ENCODE measurements around the gene CLIP1.

DNA sequence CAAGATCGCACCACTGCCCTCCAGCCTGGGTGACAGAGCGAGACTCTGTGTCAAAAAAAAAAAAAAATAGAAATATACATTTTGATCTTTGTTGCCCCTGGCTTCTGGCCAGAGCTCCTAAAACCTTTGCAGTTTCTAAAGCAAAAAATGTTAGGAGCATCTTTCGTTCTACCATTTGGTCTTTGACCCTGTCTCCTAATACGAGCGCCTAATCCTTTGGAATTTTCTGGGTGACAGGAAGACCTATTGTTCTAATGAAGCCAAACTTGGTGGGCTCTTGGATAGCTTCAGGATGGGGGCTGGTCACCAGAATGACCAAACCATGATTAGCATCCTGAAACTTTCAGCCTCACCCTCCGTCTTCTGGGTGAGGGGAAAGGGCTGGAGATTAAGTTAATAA is 32.3 kb upstream of the CLIP1 start:
- TF ChIP-seq FOXM1 (IDR thresholded peaks at IDR 0.05; ENCODE audit: borderline replicate concordance, low read depth) (no peak), TAF1 (IDR thresholded peaks at IDR 0.05; ENCODE audit: low read depth) (no peak), EP300 (IDR thresholded peaks at IDR 0.05; ENCODE audit: borderline replicate concordance) (no peak), YY1 (IDR thresholded peaks at IDR 0.05; ENCODE audit: low read depth) (no peak), TEAD4 (IDR thresholded peaks at IDR 0.05) (no peak), RAD21 (IDR thresholded peaks at IDR 0.05; ENCODE audit: low read depth) (no peak), CREB1 (IDR thresholded peaks at IDR 0.05; ENCODE audit: low read depth) (no peak), EGR1 (IDR thresholded peaks at IDR 0.05) (no peak), NFIC (IDR thresholded peaks at IDR 0.05) (no peak)
- TF ChIP-seq, protein P1, sequence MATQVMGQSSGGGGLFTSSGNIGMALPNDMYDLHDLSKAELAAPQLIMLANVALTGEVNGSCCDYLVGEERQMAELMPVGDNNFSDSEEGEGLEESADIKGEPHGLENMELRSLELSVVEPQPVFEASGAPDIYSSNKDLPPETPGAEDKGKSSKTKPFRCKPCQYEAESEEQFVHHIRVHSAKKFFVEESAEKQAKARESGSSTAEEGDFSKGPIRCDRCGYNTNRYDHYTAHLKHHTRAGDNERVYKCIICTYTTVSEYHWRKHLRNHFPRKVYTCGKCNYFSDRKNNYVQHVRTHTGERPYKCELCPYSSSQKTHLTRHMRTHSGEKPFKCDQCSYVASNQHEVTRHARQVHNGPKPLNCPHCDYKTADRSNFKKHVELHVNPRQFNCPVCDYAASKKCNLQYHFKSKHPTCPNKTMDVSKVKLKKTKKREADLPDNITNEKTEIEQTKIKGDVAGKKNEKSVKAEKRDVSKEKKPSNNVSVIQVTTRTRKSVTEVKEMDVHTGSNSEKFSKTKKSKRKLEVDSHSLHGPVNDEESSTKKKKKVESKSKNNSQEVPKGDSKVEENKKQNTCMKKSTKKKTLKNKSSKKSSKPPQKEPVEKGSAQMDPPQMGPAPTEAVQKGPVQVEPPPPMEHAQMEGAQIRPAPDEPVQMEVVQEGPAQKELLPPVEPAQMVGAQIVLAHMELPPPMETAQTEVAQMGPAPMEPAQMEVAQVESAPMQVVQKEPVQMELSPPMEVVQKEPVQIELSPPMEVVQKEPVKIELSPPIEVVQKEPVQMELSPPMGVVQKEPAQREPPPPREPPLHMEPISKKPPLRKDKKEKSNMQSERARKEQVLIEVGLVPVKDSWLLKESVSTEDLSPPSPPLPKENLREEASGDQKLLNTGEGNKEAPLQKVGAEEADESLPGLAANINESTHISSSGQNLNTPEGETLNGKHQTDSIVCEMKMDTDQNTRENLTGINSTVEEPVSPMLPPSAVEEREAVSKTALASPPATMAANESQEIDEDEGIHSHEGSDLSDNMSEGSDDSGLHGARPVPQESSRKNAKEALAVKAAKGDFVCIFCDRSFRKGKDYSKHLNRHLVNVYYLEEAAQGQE (IDR thresholded peaks at IDR 0.05; ENCODE audit: low read depth) = no peak
- TF ChIP-seq, protein P2, sequence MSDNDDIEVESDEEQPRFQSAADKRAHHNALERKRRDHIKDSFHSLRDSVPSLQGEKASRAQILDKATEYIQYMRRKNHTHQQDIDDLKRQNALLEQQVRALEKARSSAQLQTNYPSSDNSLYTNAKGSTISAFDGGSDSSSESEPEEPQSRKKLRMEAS (IDR thresholded peaks at IDR 0.05) = no peak
